Lower leg skin (tissue), 4 donors: ENCODE measurements around the gene CFAP299. TPM values are rescaled to one million over a fixed set of nuclear protein-coding genes. Genes with fewer than 3 reads are reported as not detected.
"Not testable (repeated sequence)": the region's sequence is repeated elsewhere in the genome, so short reads cannot be mapped to it uniquely, and the experiment has no call there.

ENCODE experiments used
- DNase-seq, 2 donors: peaks; one replicate each; pipeline ENCODE4 v3.0.0-alpha.2; 2019; ENCODE audit warnings: low spot score in 2 of 2
- H3K4me3 ChIP-seq: fragments of 200-600 bp; sonication (generic); 2 replicates; pipeline ENCODE4 v1.5.1; 2017; ENCODE audit warnings: mild to moderate bottlenecking, low read depth; ENCODE audit not compliant: poor library complexity, severe bottlenecking
- CTCF ChIP-seq, 3 donors: fragments of 450-650 bp; IDR thresholded peaks; one replicate each; pipeline ENCODE4 v1.5.1; 2016; ENCODE audit warnings: antibody characterized with exemption in 3 of 3, mild to moderate bottlenecking in 3 of 3, moderate library complexity in 2 of 3
- POLR2A ChIP-seq, 2 donors: fragments of 450-650 bp; IDR thresholded peaks; one replicate each; pipeline ENCODE4 v1.6.1; 2016 to 2017; ENCODE audit warnings: antibody characterized with exemption in 2 of 2, mild to moderate bottlenecking in 1 of 2, moderate library complexity in 1 of 2
- WGBS, 2 donors: methylation state at CpG; one replicate each; pipeline ENCODE4 v1.1.5; 2018; 5-methylcytosine and 5-hydroxymethylcytosine counted together
- intact Hi-C: fragments of 100-400 bp; cut with DNase I; formaldehyde crosslinking; loops from one replicate; pipeline ENCODE4 v1.15.0; 2023; ENCODE audit warnings: low total_unique reads
- total RNA-seq, 4 donors: library from RNA; depleted of rRNA; stranded (reverse); fragments of >200 nt; gene quantifications; one replicate each; pipeline ENCODE4 v1.1.0, GENCODE V29; 2016

The CFAP299 gene
- not detected for total RNA-seq

- DNase-seq: peak; percentile 46 to 92
- TF ChIP-seq POLR2A (IDR thresholded peaks at IDR 0.05) (no peak), CTCF (IDR thresholded peaks at IDR 0.05) (no peak)
- WGBS, 2 donors: 1 to 2% methylated on average over 37 to 49 of the region's 49 CpGs
- intact Hi-C loops: no loop called here
- peak within 1 kb of the TSS; percentile 27 for H3K4me3 ChIP-seq
These were observed at the start of gene CFAP299 for GRCh38 chr4:80335554-80336358. Gene CFAP299, plus strand, starts transcription at chr4:80335730.

- DNase-seq: no peak
- no peak overlapping the region for H3K4me3 ChIP-seq
- intact Hi-C loops: no loop called here
- TF ChIP-seq POLR2A (IDR thresholded peaks at IDR 0.05): no peak
- TF ChIP-seq CTCF (IDR thresholded peaks at IDR 0.05): no peak
- WGBS, 2 donors: 65% methylated on average over 7 of the region's 7 CpGs
These were observed 49.1 kb upstream of the CFAP299 start for GRCh38 chr4:80286451-80286850.

GRCh38 chr4:80290665-80291064 lies 44.9 kb upstream of the CFAP299 start:
- WGBS, 2 donors: 91 to 95% methylated on average over 2 of the region's 2 CpGs
- intact Hi-C loops, DNase-seq, H3K4me3 ChIP-seq: not testable (repeated sequence)

GRCh38 chr4:80294206-80294605 lies 41.3 kb upstream of the CFAP299 start:
- TF ChIP-seq POLR2A (IDR thresholded peaks at IDR 0.05) (no peak), CTCF (IDR thresholded peaks at IDR 0.05) (no peak)
- WGBS, 2 donors: 69 to 83% methylated on average over 2 of the region's 2 CpGs
- intact Hi-C loops: no loop called here
- H3K4me3 ChIP-seq: no peak overlapping the region
- DNase-seq: no peak

- intact Hi-C loops: no loop called here
- H3K4me3 ChIP-seq: no peak overlapping the region
- DNase-seq: no peak
- 40 to 60% methylated on average over 3 of the region's 3 CpGs for WGBS, 2 donors
- TF ChIP-seq CTCF (IDR thresholded peaks at IDR 0.05): no peak
- TF ChIP-seq POLR2A (IDR thresholded peaks at IDR 0.05): no peak
These were observed 40.2 kb upstream of the CFAP299 start for GRCh38 chr4:80295336-80295735.

- 85 to 90% methylated on average over 5 of the region's 5 CpGs for WGBS, 2 donors
- intact Hi-C loops: no loop called here
- DNase-seq: no peak
- TF ChIP-seq CTCF (IDR thresholded peaks at IDR 0.05) (no peak), POLR2A (IDR thresholded peaks at IDR 0.05) (no peak)
- no peak overlapping the region for H3K4me3 ChIP-seq
These were observed 39.7 kb upstream of the CFAP299 start for GRCh38 chr4:80295826-80296225.
